ENCODE measurements around the gene CDRT4. TPM values are rescaled to one million over a fixed set of nuclear protein-coding genes. Genes with fewer than 3 reads are reported as not detected.

Gene CDRT4
- total RNA-seq, 1 experiment from 2014 or later, result 6.2 TPM

- DNase-seq (ENCODE audit: low read depth, low spot score) (no peak), ATAC-seq (no peak)
- Histone ChIP-seq H3K4me1 (ENCODE audit: control insufficient read depth in 1 of 2, insufficient read depth in 2 of 2, low read length in 2 of 2) (no peaks in the 10 kb centered on the region), H3K79me2 (ENCODE audit: insufficient read depth, low read length) (no peaks in the 10 kb centered on the region), H3K9ac (ENCODE audit: low read length) (no peak overlapping the region), H2AFZ (ENCODE audit: low read depth, low read length, poor library complexity, severe bottlenecking) (no peak overlapping the region), H3K27me3 (ENCODE audit: insufficient read depth, low read length) (no peaks in the 10 kb centered on the region), H3K4me2 (ENCODE audit: low read length) (no peak overlapping the region), H3K27ac (ENCODE audit: low read depth, low read length) (no peak overlapping the region), H3K9me2 (ENCODE audit: insufficient read depth) (no peaks in the 10 kb centered on the region), H4K20me1 (ENCODE audit: insufficient read depth) (no peaks in the 10 kb centered on the region), H3K36me3 (ENCODE audit: control insufficient read depth in 1 of 2, insufficient read depth in 2 of 2, low read length in 2 of 2) (no peaks in the 10 kb centered on the region), H3K9me3 (ENCODE audit: control insufficient read depth in 1 of 2, insufficient read depth in 1 of 2, low read depth in 1 of 2, low read length in 2 of 2) (peaks cover 6 to 8% of the 10 kb centered on the region in 2 experiments; a peak in 3 of 4 replicates), H3K4me3 (replicated peaks in 1 of 2; ENCODE audit: low read depth in 1 of 2, low read length in 2 of 2) (no peak overlapping the region)
- intact Hi-C loops (cut with micrococcal nuclease), result no loop called here
- ChIA-PET RAD21 (ENCODE audit: low non-redundant PET in 1 of 2, low total read pairs in 2 of 2, uncharacterized antibody in 2 of 2, unreplicated experiment in 2 of 2) (no interaction called here), CTCF (no interaction called here), POLR2A (no interaction called here)
- BruUV-seq (replicated peaks), result no TSS peak
- TF ChIP-seq CEBPB (IDR thresholded peaks at IDR 0.05; ENCODE audit: low read depth), result no peak
- TF ChIP-seq SIN3A (IDR thresholded peaks at IDR 0.05; ENCODE audit: low read depth), result no peak
- no peak for TF ChIP-seq RAD21 (IDR thresholded peaks at IDR 0.05; ENCODE audit: low read depth)
- no peak for TF ChIP-seq EZH2 (IDR thresholded peaks at IDR 0.05)
- TF ChIP-seq, protein P1, sequence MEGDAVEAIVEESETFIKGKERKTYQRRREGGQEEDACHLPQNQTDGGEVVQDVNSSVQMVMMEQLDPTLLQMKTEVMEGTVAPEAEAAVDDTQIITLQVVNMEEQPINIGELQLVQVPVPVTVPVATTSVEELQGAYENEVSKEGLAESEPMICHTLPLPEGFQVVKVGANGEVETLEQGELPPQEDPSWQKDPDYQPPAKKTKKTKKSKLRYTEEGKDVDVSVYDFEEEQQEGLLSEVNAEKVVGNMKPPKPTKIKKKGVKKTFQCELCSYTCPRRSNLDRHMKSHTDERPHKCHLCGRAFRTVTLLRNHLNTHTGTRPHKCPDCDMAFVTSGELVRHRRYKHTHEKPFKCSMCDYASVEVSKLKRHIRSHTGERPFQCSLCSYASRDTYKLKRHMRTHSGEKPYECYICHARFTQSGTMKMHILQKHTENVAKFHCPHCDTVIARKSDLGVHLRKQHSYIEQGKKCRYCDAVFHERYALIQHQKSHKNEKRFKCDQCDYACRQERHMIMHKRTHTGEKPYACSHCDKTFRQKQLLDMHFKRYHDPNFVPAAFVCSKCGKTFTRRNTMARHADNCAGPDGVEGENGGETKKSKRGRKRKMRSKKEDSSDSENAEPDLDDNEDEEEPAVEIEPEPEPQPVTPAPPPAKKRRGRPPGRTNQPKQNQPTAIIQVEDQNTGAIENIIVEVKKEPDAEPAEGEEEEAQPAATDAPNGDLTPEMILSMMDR (IDR thresholded peaks at IDR 0.05 in 2 of 3, conservative IDR thresholded peaks at IDR 0.05 in 1 of 3; ENCODE audit: borderline replicate concordance in 1 of 3, insufficient read depth in 1 of 3, low read depth in 2 of 3, low read length in 2 of 3), result no peak
- TF ChIP-seq POLR2AphosphoS5 (IDR thresholded peaks at IDR 0.05; ENCODE audit: low read depth, low read length), result no peak
- TF ChIP-seq, protein P2, sequence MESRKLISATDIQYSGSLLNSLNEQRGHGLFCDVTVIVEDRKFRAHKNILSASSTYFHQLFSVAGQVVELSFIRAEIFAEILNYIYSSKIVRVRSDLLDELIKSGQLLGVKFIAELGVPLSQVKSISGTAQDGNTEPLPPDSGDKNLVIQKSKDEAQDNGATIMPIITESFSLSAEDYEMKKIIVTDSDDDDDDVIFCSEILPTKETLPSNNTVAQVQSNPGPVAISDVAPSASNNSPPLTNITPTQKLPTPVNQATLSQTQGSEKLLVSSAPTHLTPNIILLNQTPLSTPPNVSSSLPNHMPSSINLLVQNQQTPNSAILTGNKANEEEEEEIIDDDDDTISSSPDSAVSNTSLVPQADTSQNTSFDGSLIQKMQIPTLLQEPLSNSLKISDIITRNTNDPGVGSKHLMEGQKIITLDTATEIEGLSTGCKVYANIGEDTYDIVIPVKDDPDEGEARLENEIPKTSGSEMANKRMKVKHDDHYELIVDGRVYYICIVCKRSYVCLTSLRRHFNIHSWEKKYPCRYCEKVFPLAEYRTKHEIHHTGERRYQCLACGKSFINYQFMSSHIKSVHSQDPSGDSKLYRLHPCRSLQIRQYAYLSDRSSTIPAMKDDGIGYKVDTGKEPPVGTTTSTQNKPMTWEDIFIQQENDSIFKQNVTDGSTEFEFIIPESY (IDR thresholded peaks at IDR 0.05; ENCODE audit: extremely low read depth, insufficient replicate concordance, low read length), result no peak
- TF ChIP-seq REST (IDR thresholded peaks at IDR 0.05; ENCODE audit: low read depth), result no peak
- TF ChIP-seq ATF3 (IDR thresholded peaks at IDR 0.05), result no peak
- no peak for TF ChIP-seq ELF1 (IDR thresholded peaks at IDR 0.05; ENCODE audit: borderline replicate concordance, low read depth)
- no peak for TF ChIP-seq EGR1 (IDR thresholded peaks at IDR 0.05; ENCODE audit: low read depth)
- TF ChIP-seq FOSL1 (IDR thresholded peaks at IDR 0.05; ENCODE audit: low read depth), result no peak
- no peak for TF ChIP-seq SP1 (IDR thresholded peaks at IDR 0.05; ENCODE audit: low read depth)
- TF ChIP-seq EZH2phosphoT487 (IDR thresholded peaks at IDR 0.05; ENCODE audit: borderline replicate concordance), result no peak
- TF ChIP-seq TCF7L2 (IDR thresholded peaks at IDR 0.05; ENCODE audit: borderline replicate concordance, extremely low read depth, insufficient read depth, insufficient read length), result no peak
- TF ChIP-seq JUND (IDR thresholded peaks at IDR 0.05), result no peak
Measured at GRCh38 chr17:15456496-15456895, 10.9 kb downstream of the CDRT4 start.

All from HCT116 (cell line).